Activated CD4-positive, CD25-positive, alpha-beta regulatory T cell (primary cell): ENCODE measurements around the gene LCN12.

Experiments used
- DNase-seq, 4 experiments: peaks; one replicate each; lab custom pipeline; 2025; lab: John Stamatoyannopoulos, UW

The LCN12 gene

GRCh38 chr9:136974817-136975535, 22.9 kb downstream of the LCN12 start:
- DNase-seq, result no peak

- DNase-seq, result no peak
These were observed 23.6 kb downstream of the LCN12 start for GRCh38 chr9:136975644-136976043.

- no peak for DNase-seq
These were observed 25.1 kb downstream of the LCN12 start, which contains the start of gene PTGDS for GRCh38 chr9:136977223-136977622. PTGDS (plus strand) TSS chr9:136977504; CDS start chr9:136977579, 75 bp downstream.

- DNase-seq, result no peak
These were observed 25.6 kb downstream of the LCN12 start for GRCh38 chr9:136977649-136978072.

GRCh38 chr9:136978073-136978864, 26.2 kb downstream of the LCN12 start:
- peak; percentile 37 to 54 (median 38) for DNase-seq

- DNase-seq, result no peak
These were observed 26.9 kb downstream of the LCN12 start for GRCh38 chr9:136978865-136979544.

- DNase-seq, result no peak
These were observed 27.9 kb downstream of the LCN12 start for GRCh38 chr9:136979769-136980587.

GRCh38 chr9:136980669-136981478, 28.8 kb downstream of the LCN12 start:
- no peak for DNase-seq

GRCh38 chr9:136981588-136982231, 29.6 kb downstream of the LCN12 start:
- no peak for DNase-seq

- no peak for DNase-seq
These were observed 30.4 kb downstream of the LCN12 start, which contains the start of gene LCNL1 for GRCh38 chr9:136982232-136983051. LCNL1 (plus strand) TSS chr9:136982993; CDS start chr9:136983587, 594 bp downstream.

- no peak for DNase-seq
These were observed 31.1 kb downstream of the LCN12 start for GRCh38 chr9:136983167-136983566.

GRCh38 chr9:136983656-136984314, 31.7 kb downstream of the LCN12 start:
- no peak for DNase-seq

- DNase-seq, result no peak
These were observed 32.5 kb downstream of the LCN12 start for GRCh38 chr9:136984464-136985026.

- no peak for DNase-seq
These were observed 33.0 kb downstream of the LCN12 start for GRCh38 chr9:136985027-136985602.

- DNase-seq, result no peak
These were observed 33.8 kb downstream of the LCN12 start for GRCh38 chr9:136985853-136986252.

- DNase-seq, result no peak
These were observed 36.8 kb downstream of the LCN12 start for GRCh38 chr9:136988872-136989271.

GRCh38 chr9:136990242-136990911, 38.3 kb downstream of the LCN12 start:
- DNase-seq, result no peak
